Suprapubic skin (tissue), 4 donors: ENCODE results near the gene SLC12A1. TPM values are rescaled to one million over a fixed set of nuclear protein-coding genes. Genes with fewer than 3 reads are reported as not detected.

Experiments used
- DNase-seq, 2 donors: peaks; one replicate each; pipeline ENCODE4 v3.0.0-alpha.2; 2019; ENCODE audit warnings: low spot score in 2 of 2
- H3K27ac ChIP-seq: fragments of 200-600 bp; sonication (generic); one replicate; pipeline ENCODE4 v1.5.1; 2019
- H3K27me3 ChIP-seq: fragments of 200-600 bp; sonication (generic); one replicate; pipeline ENCODE4 v1.5.1; 2019
- H3K36me3 ChIP-seq: fragments of 200-600 bp; sonication (generic); one replicate; pipeline ENCODE4 v1.5.1; 2019
- H3K4me1 ChIP-seq: fragments of 200-600 bp; sonication (generic); one replicate; pipeline ENCODE4 v1.5.1; 2019
- H3K4me3 ChIP-seq: fragments of 200-600 bp; sonication (generic); one replicate; pipeline ENCODE4 v1.5.1; 2019; ENCODE audit warnings: mild to moderate bottlenecking
- H3K9me3 ChIP-seq: fragments of 200-600 bp; sonication (generic); one replicate; pipeline ENCODE4 v1.5.1; 2019
- EP300 ChIP-seq: sonication (generic); formaldehyde crosslinking; IDR thresholded peaks from one replicate; pipeline ENCODE4 v1.6.1; 2017; ENCODE audit warnings: antibody characterized with exemption
- POLR2A ChIP-seq, 2 donors: fragments of 450-650 bp; IDR thresholded peaks; one replicate each; pipeline ENCODE4 v1.6.1; 2017; ENCODE audit warnings: antibody characterized with exemption in 2 of 2, mild to moderate bottlenecking in 2 of 2, moderate library complexity in 2 of 2
- POLR2AphosphoS5 ChIP-seq, 3 donors: sonication (generic); formaldehyde crosslinking; IDR thresholded peaks; one replicate each; pipeline ENCODE4 v1.6.1; 2017; ENCODE audit warnings: antibody characterized with exemption in 3 of 3
- WGBS: methylation state at CpG from one replicate; pipeline ENCODE4 v1.1.5; 2018; 5-methylcytosine and 5-hydroxymethylcytosine counted together
- total RNA-seq, 4 donors: library from RNA; depleted of rRNA; stranded (reverse); fragments of >200 nt; gene quantifications; one replicate each; pipeline ENCODE4 v1.1.0, GENCODE V29; 2016
- TF ChIP-seq, protein P1 (sequence below), 2 donors: fragments of 200-600 bp in 1 of 2; fragments of 450-650 bp in 1 of 2; sonication (generic) in 1 of 2; IDR thresholded peaks; one replicate each; pipeline ENCODE4 v1.5.1; 2016 to 2019; ENCODE audit warnings: antibody characterized with exemption in 2 of 2, mild to moderate bottlenecking in 1 of 2, moderate library complexity in 1 of 2

Gene SLC12A1
- total RNA-seq, 4 donors from 2014 or later, result not detected

- TF ChIP-seq POLR2A (IDR thresholded peaks at IDR 0.05), result no peak
- TF ChIP-seq POLR2AphosphoS5 (IDR thresholded peaks at IDR 0.05), result no peak
- no peak for TF ChIP-seq EP300
- TF ChIP-seq, protein P1, sequence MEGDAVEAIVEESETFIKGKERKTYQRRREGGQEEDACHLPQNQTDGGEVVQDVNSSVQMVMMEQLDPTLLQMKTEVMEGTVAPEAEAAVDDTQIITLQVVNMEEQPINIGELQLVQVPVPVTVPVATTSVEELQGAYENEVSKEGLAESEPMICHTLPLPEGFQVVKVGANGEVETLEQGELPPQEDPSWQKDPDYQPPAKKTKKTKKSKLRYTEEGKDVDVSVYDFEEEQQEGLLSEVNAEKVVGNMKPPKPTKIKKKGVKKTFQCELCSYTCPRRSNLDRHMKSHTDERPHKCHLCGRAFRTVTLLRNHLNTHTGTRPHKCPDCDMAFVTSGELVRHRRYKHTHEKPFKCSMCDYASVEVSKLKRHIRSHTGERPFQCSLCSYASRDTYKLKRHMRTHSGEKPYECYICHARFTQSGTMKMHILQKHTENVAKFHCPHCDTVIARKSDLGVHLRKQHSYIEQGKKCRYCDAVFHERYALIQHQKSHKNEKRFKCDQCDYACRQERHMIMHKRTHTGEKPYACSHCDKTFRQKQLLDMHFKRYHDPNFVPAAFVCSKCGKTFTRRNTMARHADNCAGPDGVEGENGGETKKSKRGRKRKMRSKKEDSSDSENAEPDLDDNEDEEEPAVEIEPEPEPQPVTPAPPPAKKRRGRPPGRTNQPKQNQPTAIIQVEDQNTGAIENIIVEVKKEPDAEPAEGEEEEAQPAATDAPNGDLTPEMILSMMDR (IDR thresholded peaks at IDR 0.05), result no peak
- no peaks in the 10 kb centered on the region for H3K36me3 ChIP-seq
- no peak for DNase-seq
- H3K9me3 ChIP-seq, result no peaks in the 10 kb centered on the region
- H3K27ac ChIP-seq, result no peak overlapping the region
- H3K4me1 ChIP-seq, result no peaks in the 10 kb centered on the region
- no peak overlapping the region for H3K4me3 ChIP-seq
- peaks cover 4% of the 10 kb centered on the region for H3K27me3 ChIP-seq
- WGBS, result 94% methylated on average over 3 of the region's 3 CpGs
Observed at GRCh38 chr15:48186271-48186670, 19.8 kb upstream of the SLC12A1 start.

GRCh38 chr15:48190932-48191573 is 15.0 kb upstream of the SLC12A1 start:
- H3K4me1 ChIP-seq, result peaks cover 3% of the 10 kb centered on the region
- peaks cover 7% of the 10 kb centered on the region for H3K27me3 ChIP-seq
- H3K27ac ChIP-seq, result no peak overlapping the region
- no peak overlapping the region for H3K4me3 ChIP-seq
- TF ChIP-seq, protein P1 (IDR thresholded peaks at IDR 0.05), result no peak
- no peak for TF ChIP-seq EP300
- 5% methylated on average over 15 of the region's 15 CpGs for WGBS
- H3K9me3 ChIP-seq, result no peaks in the 10 kb centered on the region
- DNase-seq, result no peak
- H3K36me3 ChIP-seq, result no peaks in the 10 kb centered on the region

DNA sequence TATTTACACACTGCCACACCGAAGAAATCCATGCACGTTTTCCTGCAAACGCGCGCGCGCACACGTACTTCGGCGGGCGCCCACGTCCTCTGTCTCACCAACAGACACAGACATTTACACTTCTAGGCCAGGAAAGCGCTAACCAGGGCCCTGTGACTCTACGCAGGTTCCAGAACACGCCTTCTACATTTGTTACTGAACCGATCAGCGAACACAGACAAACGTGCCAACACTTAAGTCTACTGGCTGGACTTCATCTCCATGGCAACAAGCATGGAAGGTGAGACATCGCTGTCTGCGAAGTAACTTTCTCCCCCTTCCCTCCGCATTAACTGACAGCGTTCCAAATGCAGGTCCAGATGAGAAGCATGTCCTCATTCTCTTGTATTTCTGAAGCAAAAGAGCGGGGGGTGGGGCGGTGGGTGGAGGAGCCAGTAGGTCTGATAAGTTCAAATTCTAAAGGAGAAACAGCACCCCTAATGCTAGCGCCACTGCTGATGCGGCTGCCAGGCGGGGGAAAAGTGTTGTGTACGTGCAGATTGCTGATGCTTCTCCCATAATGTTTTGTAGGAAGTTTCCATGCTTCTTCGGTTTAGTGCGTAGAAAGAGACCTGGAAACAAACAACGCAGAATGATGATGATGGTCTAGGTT is 14.4 kb upstream of the SLC12A1 start, which contains the start of gene CTXN2:
Gene CTXN2 (plus strand): TSS at position 92 of the 652 bp plus-strand sequence. CDS start 9,636 bp downstream, outside the sequence.
- TF ChIP-seq POLR2AphosphoS5 (IDR thresholded peaks at IDR 0.05) (no peak), POLR2A (IDR thresholded peaks at IDR 0.05) (no peak), EP300 (no peak)
- TF ChIP-seq, protein P1 (IDR thresholded peaks at IDR 0.05), result no peak
- Histone ChIP-seq H3K4me3 (no peak within 1 kb of the TSS), H3K27ac (no peak within 1 kb of the TSS), H3K4me1 (peaks cover 3% of the 10 kb centered on the region), H3K9me3 (no peaks in the 10 kb centered on the region), H3K36me3 (no peaks in the 10 kb centered on the region), H3K27me3 (peaks cover 7% of the 10 kb centered on the region)
- WGBS, result 11% methylated on average over 31 of the region's 31 CpGs
- DNase-seq, result no peak

DNA sequence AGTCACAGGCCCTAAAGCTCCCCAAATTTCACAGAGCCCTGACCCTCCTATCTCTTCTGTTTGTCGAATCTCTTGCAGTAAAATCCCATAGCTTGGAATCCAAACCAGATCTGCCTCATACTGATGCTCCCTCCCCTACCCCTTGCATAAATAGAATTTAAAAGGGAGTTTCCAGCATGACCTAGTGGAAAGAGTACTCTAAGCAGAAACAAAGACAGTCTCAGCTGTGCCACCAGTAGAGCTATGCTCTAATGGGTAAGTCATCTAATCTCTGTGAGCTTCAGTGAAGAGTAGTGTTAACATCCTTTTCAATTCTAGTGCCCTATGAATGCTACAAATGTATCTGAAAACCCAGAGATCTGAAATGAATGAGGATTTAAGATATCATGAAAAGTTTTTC is 4.0 kb upstream of the SLC12A1 start:
- TF ChIP-seq POLR2AphosphoS5 (IDR thresholded peaks at IDR 0.05) (no peak), POLR2A (IDR thresholded peaks at IDR 0.05) (no peak), EP300 (no peak)
- TF ChIP-seq, protein P1 (IDR thresholded peaks at IDR 0.05), result no peak
- Histone ChIP-seq H3K9me3 (no peaks in the 10 kb centered on the region), H3K4me3 (no peak overlapping the region), H3K27ac (no peak overlapping the region), H3K36me3 (no peaks in the 10 kb centered on the region), H3K27me3 (no peaks in the 10 kb centered on the region), H3K4me1 (no peaks in the 10 kb centered on the region)
- 82% methylated on average over 1 of the region's 1 CpG for WGBS
- DNase-seq, result no peak

- 35% methylated on average over 1 of the region's 1 CpG for WGBS
- no peak overlapping the region for H3K4me3 ChIP-seq
- no peak for TF ChIP-seq POLR2AphosphoS5 (IDR thresholded peaks at IDR 0.05)
- TF ChIP-seq, protein P1 (IDR thresholded peaks at IDR 0.05), result no peak
- no peak for TF ChIP-seq POLR2A (IDR thresholded peaks at IDR 0.05)
- TF ChIP-seq EP300, result no peak
Observed at GRCh38 chr15:48221261-48221660, 15.2 kb downstream of the SLC12A1 start.

More at GRCh38 chr15:48221261-48221660, 15.2 kb downstream of the SLC12A1 start:
- DNase-seq, result no peak
- Histone ChIP-seq H3K4me1 (no peaks in the 10 kb centered on the region), H3K27ac (no peak overlapping the region), H3K9me3 (no peaks in the 10 kb centered on the region), H3K36me3 (no peaks in the 10 kb centered on the region), H3K27me3 (no peaks in the 10 kb centered on the region)
